Left ventricle myocardium inferior (tissue), 1 donor: ENCODE data around the gene DCN. TPM values are rescaled to one million over a fixed set of nuclear protein-coding genes. Genes with fewer than 3 reads are reported as not detected.

Source experiments
- DNase-seq: peaks from one replicate; pipeline ENCODE4 v3.0.0-alpha.2; 2020
- H3K27ac ChIP-seq: fragments of 200-600 bp; replicated peaks from 2 replicates; pipeline ENCODE4 v1.8.0; 2021
- H3K27me3 ChIP-seq: fragments of 200-600 bp; 2 replicates; pipeline ENCODE4 v1.8.0; 2021; ENCODE audit warnings: low read depth
- H3K36me3 ChIP-seq: fragments of 200-600 bp; 2 replicates; pipeline ENCODE4 v1.8.0; 2021
- H3K4me1 ChIP-seq: fragments of 200-600 bp; 2 replicates; pipeline ENCODE4 v1.8.0; 2021
- H3K4me3 ChIP-seq: fragments of 200-600 bp; 2 replicates; pipeline ENCODE4 v1.8.0; 2021; ENCODE audit warnings: mild to moderate bottlenecking, moderate library complexity
- H3K9me3 ChIP-seq: fragments of 200-600 bp; replicated peaks from 2 replicates; pipeline ENCODE4 v1.8.0; 2021
- CTCF ChIP-seq: fragments of 200-600 bp; IDR thresholded peaks from 2 replicates; pipeline ENCODE4 v1.8.0; 2021; ENCODE audit warnings: antibody characterized with exemption, mild to moderate bottlenecking, borderline replicate concordance
- intact Hi-C: fragments of 100-400 bp; cut with micrococcal nuclease; formaldehyde crosslinking; loops from one replicate; pipeline ENCODE4 v1.11.0; 2022
- total RNA-seq: library from RNA; stranded (reverse); fragmentation: NEBNext Ultra II Directional; extraction: Animal tissue kit (Norgen Biotek cat#: 25700); gene quantifications from one replicate; pipeline ENCODE4 v1.2.1, GENCODE V29; 2021
- donor health status: DM: no; HTN: yes; CAD: no; lungs with severe emphysema.

The DCN gene
- total RNA-seq, 1 donor from 2014 or later, result 716 TPM

- Histone ChIP-seq H3K27ac (peak overlapping the region; percentile 85), H3K4me1 (no peaks in the 10 kb centered on the region), H3K4me3 (peak overlapping the region; percentile 56), H3K9me3 (no peaks in the 10 kb centered on the region), H3K36me3 (no peaks in the 10 kb centered on the region), H3K27me3 (no peaks in the 10 kb centered on the region)
- no peak for DNase-seq
- intact Hi-C loops, result loop anchor here (10.0 kb wide), 1 partner anchor 144 kb away; no protein-coding TSS in a partner anchor
- no peak for TF ChIP-seq CTCF
These were observed 1.8 kb downstream of the DCN start for GRCh38 chr12:91180582-91181395.

DNA sequence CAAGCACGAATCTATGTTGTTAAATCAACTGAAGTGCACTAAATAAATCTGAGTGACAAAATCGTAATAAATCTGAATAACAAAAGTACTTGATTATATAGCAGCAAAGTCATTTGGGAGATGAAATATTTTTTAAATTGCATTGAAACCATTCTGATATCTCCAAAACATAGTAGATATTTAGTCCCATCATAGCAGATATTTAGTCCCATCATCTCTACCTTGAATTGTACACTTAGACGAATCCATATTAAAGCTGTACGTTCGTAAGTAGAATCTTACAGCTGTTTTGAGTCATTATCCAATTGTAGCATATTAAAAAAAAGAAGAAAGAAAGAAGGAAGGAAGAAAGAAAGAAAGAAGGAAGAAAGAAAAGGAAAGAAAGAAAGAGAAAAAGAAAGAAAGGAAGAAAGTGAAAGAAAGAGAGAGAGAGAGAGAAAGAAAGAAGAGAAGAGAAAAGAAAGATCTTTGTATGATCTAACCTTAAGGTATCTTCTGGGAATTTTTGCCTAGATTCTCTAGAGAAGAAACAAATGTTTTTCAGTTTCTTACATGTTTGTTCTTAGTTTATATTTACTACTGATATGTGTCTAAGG lies 2.6 kb downstream of the DCN start:
- intact Hi-C loops, result loop anchor here (10.0 kb wide), 1 partner anchor 145 kb away; no protein-coding TSS in a partner anchor
- no peak for TF ChIP-seq CTCF
- DNase-seq, result no peak
- no peaks in the 10 kb centered on the region for H3K27me3 ChIP-seq
- peak overlapping the region; percentile 56 for H3K4me3 ChIP-seq
- H3K36me3 ChIP-seq, result no peaks in the 10 kb centered on the region
- H3K27ac ChIP-seq, result peak overlapping the region; percentile 85
- H3K4me1 ChIP-seq, result no peaks in the 10 kb centered on the region
- no peaks in the 10 kb centered on the region for H3K9me3 ChIP-seq

DNA sequence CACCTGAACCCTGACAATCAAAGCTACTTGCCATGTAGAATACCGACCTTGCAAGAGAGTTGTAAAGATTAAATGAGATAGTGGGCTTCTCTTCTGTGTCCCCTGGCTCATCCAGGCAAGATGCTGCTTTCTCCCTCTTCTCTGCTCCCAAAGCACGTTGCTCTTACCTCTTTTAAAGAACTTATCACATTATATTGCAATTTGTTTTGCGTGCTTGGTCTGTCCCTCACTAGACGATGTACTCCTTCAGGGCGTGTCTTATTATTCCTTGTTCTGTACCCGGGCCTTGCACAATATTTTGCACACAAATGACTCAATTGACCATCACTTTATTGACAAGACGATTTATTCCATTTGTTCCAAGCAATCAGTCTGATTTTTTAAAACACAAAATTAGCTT lies 3.3 kb downstream of the DCN start:
- H3K27me3 ChIP-seq, result no peaks in the 10 kb centered on the region
- H3K4me3 ChIP-seq, result peak overlapping the region; percentile 56
- no peak for TF ChIP-seq CTCF
- H3K4me1 ChIP-seq, result no peaks in the 10 kb centered on the region
- no peaks in the 10 kb centered on the region for H3K36me3 ChIP-seq
- no peak for DNase-seq
- H3K27ac ChIP-seq, result peak overlapping the region; percentile 85
- H3K9me3 ChIP-seq, result no peaks in the 10 kb centered on the region
- intact Hi-C loops, result no loop called here

- intact Hi-C loops, result no loop called here
- Histone ChIP-seq H3K4me3 (peak overlapping the region; percentile 56), H3K36me3 (no peaks in the 10 kb centered on the region), H3K27me3 (no peaks in the 10 kb centered on the region), H3K4me1 (no peaks in the 10 kb centered on the region), H3K9me3 (no peaks in the 10 kb centered on the region), H3K27ac (peak overlapping the region; percentile 85)
- no peak for DNase-seq
- TF ChIP-seq CTCF, result no peak
These were observed 3.8 kb downstream of the DCN start for GRCh38 chr12:91178781-91179180.

- Histone ChIP-seq H3K4me3 (peak overlapping the region; percentile 56), H3K36me3 (no peaks in the 10 kb centered on the region), H3K27ac (peak overlapping the region; percentile 85), H3K27me3 (no peaks in the 10 kb centered on the region), H3K9me3 (no peaks in the 10 kb centered on the region), H3K4me1 (peaks cover 2% of the 10 kb centered on the region)
- intact Hi-C loops, result no loop called here
- no peak for DNase-seq
- peak; percentile 47 for TF ChIP-seq CTCF
These were observed 4.5 kb downstream of the DCN start for GRCh38 chr12:91178139-91178561.
